Stimulated activated CD4-positive, alpha-beta T cell treated with anti-CD3 and anti-CD28 coated beads, Interleukin-12 subunit alpha, Interleukin-12 subunit beta, amount 100 ng/mL, for 4 hours (primary cell): Measurements from ENCODE around the gene SLC25A51.

Experiments
- DNase-seq: peaks from one replicate; pipeline ENCODE4 v3.0.0-alpha.2; 2020

Gene SLC25A51

DNA sequence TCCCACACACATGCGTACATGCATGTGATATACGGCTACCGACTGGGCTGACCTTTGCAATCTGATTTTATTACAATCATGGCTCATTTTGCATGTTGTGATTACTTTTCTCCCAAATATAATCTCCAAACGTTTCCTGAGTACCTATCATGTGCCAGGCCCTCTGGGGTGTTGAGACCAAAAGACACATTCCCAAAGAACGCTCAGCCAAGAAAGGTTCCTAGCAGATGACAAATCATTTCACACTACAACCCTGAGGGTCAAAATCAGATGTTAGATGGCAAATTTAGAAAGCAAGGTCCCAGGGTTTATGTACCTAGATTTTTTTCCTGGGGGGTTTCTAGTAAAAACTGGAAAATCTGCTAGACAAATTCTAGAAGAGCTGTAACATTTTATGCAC, 32.4 kb upstream of the SLC25A51 start:
- no peak for DNase-seq

DNA sequence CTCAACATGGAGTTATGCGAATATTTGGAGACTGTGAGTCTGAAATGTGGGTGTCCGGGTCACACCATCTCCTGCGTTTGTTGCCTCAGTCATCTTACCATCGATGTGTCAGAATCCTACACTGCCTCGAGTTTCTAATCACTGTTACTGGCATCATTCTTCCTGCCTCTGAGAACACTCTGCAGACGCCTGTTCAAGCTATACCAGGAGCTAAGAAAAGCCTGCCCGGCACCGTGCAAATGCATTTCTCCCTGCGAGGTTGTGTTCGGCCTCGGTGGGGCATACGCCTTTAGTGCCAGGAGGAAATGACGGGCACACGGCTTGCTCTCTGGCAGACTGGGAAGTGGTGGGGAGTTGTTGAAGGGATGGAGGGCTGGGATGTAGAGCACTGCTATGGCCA, 31.2 kb upstream of the SLC25A51 start:
- no peak for DNase-seq

DNA sequence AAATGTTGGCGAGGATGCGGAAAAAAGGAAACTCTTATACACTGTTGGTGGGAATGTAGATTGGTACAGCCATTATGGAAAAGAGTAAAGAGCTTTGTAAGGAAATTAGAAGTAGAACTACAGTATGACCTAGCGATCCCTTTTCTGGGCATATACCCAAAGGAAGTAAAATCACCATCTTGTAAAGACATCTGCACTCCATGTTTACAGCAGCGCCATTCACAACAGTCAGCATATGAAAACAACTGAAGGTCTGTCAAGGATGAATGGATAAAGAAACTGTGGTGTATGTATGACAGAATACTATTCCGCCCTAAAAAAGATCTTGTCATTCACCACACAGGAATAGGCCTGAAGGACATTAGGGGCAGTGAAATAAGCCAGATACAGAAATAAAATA, 27.7 kb upstream of the SLC25A51 start:
- DNase-seq, result no peak

DNA sequence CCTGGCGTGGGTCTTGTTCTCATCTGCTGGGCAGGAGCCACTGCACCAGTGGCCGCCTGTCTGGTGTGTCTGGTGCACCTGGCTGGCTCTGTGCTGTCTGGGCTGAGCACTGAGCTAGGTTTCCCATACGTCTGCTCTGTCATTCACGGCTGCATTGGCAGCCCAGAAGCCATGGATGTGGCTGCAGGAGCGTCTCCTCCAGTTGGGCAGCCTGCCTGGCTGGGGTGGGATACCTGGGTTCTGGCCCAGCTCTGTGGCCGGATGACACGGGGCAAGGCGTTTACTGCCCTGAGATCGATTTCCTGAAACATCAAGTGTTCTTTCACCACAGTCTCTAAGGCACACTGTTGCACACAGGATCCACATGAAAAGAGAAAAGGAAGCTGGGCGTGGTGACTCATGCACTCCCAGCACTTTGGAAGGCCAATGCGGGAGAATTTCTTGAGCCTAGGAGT, 25.5 kb upstream of the SLC25A51 start:
- no peak for DNase-seq

DNA sequence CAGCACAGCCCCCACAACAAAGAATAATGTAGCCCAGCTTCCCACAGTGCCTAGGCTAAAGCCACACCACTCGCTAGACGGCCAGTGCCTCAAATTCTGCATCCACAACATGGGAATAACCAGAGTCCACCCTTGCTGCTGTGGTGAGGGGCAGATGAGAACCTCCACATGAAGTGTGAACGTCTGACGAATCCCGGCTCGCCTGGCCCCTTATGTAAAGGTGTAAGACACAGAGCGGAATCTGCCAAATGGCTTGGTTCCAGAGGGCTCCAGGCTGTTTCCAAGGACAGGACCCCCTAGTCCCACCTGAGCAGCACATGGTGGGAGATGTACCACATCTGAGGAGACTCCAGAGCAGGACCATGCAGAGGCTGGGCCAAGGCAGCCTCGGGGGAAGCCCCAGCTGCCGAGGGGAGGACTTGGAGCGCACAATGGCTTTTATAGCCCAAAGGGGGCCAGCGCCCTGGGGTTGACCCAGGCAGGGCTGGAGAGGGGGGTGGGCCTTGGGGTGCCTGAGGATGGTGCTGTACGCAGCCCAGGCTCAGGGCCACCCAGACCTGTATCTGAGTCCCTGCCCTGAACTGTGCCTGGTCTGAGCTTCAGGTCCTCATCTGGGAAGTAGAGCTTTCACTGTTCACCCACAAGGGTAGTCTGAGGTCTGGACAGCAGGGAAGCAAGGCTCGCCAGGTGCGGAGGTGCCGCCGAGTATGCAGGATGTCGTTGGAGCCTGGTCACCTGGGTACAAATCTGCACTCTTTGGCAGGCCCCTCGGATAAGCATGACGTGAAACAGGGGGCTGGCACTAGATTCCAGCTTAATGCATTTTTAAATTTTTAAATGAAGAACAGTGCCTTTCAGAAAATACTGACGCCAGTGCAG, 24.9 kb upstream of the SLC25A51 start:
- no peak for DNase-seq

DNA sequence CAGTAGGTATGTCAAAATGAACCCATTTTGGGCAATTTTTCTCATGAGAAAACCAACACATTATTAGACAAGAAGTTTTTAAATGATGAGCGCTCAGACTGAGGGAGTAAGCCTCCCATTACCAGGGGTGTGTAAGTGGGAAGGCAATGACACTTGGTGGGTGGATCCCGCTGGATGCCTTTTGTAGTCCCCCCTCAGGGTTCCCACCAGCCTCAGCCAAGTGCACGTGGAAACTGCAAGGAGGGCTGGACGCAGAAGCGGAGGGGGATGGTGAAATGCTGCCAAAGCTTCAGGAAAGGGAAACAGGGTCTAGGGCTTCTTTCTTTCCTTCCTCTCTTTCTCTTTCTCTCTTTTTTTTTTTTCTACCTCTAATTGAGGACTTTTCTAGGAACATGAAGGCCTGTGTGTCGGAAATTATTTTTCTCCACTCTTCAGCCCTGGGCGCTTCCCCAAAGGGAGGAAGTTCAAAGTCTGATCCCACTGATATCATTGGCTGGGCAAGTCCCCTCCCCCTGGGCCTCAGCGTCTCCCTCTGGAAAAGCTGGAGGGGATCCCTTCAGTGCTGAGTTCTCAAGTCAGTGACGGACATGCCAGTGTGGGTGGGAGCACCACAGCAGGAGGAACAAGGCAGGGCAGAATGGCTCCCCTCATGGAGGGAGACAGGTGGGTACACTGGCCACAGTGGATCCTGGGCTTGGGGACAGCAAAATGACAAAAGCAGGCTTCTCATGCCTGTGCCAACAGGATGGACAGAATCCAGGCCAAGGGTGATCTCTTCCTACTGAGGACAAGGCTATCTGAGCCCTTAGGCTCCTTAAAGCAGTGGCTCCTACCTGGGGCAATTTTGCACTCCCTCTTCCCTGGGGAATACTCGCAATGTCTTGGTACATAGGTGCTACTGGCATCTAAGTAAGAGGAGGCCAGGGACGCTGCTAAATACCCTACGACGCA, 23.9 kb upstream of the SLC25A51 start:
- DNase-seq, result no peak

DNA sequence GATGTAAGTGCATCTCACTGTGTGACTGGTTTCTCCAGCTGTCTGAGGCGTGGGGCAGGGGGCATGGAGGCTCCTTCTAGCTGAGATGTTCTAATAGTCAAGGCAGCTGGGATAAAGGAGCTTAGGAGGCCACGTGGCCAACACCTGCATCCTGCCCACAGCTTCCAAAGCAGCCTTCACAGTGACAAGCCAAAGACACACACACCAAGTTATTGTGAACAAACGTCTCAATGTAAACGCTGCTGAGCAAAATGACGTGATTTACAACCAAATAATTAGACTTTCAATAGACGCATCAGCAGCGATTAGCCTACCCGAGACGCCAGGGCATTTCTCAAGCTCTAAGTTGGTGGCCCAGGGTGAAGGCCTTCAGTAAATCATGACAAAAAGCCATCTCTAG, 23.2 kb upstream of the SLC25A51 start:
- no peak for DNase-seq

DNA sequence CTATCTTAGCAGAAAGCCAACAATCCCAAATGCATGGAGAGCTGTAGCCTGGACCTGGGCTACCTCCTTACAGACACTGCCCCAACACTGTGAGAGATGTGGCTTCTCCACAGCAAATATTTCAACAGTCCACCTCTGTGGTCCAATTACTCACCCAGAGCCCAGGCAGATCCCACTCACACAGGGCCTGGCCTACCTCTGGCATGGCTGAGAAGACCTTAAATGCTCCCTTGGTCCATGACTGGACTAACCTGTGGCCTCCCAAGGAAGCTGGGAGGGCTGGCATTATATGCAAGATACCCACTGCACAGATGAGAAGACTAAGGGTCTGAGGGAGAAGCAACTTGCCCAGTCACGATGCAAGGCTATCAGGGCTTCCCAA, 22.8 kb upstream of the SLC25A51 start:
- no peak for DNase-seq

DNA sequence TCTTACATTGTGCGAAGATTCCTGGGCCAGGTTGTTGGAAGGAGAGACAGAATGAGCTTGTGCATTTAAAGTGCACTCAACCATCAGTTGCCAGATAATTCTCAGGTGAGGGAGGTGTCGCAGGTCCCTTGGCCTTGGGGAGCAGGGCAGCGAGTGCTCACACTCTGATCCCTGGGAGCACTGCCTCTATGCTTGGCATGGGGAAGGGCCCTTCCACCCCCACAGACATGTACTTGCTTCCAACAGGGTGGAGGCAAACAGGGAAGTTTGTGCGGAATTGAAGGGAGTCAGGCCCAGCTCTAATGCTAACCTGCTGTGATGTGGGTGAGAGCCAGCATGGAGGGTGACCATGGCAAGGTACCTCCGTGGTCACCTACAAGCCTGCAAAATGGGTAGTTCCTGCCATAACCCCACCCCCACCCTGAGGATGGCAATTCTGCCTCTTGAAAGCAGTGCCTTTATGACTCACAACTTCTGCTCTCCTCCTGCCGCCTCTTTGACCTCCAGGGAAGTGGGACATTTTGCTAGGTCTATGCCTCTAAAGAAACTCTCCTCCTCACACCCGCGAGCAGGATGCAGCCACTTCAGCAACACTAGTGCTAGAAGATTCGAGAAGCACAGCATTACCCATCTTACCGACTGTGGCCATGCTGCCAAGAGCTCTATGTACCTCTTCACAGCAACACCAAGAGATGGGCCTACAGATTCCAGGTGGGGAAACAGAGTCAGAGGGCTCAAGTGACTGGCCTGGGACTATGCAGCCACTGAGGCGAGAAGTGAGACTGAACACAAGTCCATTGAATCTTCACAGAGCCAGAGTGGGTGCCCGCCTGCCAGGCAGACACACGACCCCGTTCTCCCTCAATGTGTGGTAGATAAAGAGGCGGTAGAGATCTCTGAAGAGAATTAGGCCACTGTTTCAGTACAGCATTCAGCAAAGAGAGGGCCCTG, 22.1 kb upstream of the SLC25A51 start:
- no peak for DNase-seq

DNA sequence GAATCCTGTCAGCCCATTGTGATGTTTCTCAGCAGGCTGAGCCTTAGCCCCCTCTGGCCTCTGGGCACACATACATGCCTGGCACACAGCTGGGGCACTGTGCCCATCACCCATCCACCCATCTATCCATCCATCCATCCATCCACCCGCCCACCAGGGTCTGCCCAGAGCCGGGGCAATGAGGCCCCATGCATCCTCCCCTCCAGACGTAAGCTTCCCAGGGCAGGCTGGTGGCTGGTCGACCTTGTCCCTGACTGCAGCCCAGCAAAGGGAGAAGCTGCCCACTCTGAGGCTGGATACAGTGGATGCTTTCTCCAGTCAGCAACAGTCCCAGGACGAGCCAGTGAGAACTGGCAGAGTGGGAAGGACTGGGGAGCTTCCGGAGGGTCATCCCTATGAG, 21.1 kb upstream of the SLC25A51 start:
- DNase-seq, result no peak

DNA sequence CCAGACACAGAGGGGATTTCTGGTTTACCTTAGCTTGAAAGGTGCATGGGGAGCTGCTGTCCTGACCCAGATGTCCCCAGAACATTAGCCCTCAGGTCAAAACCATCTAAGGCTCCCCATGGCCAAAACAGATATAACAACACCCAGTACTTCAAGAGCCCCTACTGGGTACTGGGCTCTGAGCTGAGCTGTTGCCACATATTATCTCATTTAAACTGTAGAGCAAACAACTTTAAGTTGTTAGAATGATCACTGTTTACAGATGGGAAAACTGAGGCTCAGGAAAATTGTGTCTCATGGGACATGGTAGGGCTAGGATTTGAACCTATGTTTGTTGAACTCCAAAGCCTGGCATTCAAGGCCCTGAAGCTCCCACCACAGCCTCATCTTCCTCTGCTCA, 20.6 kb upstream of the SLC25A51 start:
- no peak for DNase-seq

DNA sequence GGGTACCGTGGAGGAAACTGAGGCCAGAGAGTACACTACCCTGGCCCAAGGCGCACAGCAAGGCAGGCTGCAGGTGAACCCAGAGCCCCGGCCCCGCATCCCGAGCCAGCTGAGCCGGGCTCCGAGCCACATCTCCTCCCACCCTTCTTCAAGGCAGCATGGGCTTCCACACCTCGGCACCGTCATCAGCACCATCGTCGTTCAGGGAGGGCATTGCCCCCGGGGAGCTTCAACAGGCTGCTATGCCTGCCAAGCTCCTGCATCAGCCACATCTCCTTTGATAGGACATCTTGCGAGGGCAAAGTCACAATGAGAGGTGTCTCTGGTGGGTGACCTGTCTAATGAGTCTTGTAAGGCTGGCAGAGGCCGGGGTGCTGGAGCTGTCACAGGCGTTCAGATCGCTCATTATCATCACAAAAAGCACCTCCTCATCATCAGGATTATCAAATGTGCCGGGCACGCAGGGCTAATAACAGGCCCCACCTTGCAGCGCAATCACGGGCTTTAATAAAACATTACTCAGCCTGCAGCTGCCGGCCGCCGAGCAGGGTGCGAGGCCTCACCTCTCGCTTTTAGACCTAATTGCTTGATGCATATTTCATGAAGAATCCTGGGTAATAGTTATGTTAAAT, 20.0 kb upstream of the SLC25A51 start:
- DNase-seq, result no peak

DNA sequence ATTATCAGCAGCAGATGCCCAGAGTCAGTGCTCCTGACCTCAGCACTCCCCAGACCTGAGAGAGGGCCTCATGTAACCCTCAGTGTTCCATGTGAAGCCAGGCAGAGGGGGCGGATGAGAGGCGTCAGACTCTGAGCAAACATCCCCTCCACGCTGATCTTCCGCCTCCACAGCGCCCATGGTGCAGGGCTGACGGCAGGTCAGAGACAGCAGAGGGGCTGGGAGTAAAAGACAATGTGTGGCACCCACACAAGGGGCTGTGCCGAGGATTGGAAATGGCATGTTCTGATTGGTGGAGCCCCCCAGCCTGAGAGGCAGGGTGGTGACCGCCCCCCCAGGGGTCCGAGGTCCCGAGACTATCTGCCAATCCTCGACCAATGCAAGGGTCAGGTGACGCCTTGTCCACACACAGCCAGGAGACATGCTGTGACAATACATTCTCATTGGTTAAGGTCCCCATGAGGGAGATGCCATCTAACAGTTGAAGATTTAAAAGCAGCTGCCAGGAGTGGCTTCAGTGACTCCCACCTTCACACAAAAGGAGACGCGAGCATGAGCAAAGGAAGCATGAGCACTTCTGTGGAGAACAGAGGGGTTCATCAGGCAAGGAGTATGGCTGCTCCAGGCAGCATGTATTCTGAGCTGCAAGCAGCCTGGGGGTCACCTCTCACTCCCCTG, 19.3 kb upstream of the SLC25A51 start:
- no peak for DNase-seq

DNA sequence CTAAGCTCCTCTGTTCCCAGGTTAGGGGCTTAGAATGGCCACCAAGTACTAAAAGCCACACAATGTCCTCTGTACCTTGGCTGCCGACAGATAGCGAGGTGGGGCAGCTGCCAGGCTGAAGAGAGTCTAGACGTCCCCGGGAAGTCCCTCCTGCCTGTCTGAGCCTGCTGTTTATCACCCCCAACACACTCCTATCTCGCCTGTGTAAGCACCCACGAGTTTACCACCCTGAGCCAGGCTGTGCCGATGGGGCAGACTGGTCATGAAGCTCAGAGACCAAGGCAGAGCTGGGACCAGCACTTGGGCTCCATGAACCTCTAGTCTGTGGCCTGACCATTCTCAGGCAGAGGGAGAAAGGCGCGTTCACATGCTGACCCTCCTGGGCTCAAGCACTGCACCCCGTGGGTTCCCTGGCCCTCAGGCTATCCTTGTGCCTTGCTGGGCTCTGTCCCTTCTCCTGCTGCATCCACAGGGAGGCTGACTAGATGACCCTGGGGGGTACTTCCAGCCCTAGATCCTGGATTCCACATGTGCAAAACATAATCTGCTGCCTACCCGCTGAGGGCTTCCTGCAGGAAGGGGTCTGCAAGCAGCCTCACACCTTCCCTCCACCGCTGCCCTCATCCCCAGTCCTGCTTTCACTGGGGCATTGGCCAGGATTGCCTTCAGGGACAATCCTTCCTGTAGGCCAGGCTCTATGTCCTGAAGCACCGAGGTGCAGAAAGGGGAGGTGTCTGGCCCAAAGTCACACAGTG, 18.6 kb upstream of the SLC25A51 start:
- no peak for DNase-seq

DNA sequence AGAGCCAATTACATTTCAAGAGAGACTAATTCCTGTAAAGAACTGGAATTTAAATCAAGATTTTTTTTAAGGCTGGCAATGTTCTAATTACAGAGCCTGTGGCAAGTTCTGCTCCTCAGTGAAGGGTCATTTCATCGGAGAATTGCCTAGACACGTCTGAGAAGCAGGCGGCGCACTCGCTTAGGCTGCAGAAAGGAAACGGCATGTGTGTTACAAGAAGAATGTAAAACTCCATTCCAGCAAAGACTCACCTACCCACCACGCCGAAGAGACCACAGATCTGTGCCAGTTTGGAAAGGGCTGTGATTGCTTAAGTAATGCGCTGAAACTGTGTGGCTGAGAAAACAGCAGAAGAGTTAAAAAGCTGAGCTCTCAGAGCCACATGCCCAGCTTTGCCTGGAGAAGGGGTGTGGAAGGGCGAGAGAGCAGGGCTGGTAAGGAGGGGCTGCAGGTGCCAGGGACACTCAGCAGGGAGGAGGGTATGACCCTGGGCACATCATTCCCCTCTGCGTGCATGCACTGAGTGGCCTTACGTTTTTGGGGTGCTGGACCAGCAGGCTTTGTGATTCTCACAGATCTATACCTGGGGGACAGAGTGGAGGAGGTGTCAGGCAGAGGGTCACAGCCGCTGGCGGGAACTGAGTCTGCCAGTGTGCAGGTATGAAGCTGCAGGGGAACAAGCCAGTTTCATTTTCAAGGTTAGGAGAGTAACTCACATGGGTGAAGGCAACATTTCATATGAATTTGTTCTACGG, 17.8 kb upstream of the SLC25A51 start:
- no peak for DNase-seq

DNA sequence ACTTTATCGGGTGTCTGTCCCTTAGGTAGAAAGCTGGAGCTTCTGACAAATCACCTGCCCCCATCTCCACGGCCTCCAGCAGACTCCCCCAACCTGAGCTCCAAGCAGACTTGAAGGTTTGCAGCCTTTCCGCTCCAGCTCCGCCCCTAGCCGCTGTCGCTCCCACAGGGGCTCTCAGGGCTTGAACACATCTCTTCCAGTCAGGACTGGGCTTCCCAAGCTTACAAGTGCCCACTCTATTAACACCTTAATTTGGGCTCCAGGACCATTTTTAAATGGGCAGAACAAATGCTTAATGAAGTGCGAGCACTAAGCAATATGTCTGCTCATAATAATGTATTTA, 17.2 kb upstream of the SLC25A51 start:
- DNase-seq, result no peak

DNA sequence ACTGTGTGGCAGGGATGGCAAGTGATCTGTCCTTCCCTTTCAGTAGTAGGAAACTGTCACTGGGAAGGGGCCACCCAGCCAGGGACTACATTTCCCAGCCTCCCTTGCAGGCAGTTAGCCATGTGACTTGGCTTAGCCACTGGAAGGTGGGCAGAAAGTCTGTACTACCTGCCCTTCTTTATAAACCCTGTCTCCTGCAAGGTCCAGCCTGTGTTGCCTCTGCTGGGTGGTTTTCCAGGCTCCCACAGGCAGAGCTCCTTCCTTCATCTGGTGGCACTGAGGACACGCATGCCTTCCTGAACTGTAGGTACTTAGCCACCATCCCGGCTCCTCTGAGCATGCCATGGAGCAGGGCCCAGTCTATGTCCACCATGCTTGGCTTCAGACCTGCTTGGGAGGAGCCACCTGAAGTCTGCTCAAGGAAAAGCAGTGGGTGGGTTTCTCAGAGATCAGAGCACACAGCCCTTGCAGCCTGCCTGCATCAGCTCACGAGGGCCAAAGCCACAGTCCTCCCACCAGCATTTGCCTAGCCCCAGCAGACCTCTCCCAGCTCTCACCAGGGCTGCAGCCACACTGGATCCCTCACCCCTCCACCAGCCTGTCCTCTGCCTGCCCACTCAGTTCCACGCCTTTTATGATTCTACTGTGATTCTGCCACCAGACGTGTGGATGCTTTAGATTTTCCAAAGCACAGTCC, 16.7 kb upstream of the SLC25A51 start:
- DNase-seq, result no peak

DNA sequence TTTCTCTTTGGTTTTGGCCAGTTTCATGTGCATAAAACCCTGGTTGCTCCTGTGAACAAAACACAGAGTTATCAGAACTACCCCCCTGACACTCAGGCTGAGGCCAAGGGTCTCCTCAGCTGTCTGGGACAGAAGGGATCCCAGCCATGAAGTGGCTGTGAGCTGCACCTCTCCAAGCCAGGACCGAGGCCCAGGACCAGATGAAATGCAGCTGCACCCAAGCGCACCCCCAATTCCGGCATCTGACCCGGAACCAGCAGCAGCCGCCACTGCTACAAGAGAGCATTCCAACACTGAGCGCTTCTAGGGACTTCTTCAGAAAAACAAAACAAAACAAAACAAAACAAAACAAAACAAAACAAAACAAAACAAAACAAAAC, 16.0 kb upstream of the SLC25A51 start:
- no peak for DNase-seq

DNA sequence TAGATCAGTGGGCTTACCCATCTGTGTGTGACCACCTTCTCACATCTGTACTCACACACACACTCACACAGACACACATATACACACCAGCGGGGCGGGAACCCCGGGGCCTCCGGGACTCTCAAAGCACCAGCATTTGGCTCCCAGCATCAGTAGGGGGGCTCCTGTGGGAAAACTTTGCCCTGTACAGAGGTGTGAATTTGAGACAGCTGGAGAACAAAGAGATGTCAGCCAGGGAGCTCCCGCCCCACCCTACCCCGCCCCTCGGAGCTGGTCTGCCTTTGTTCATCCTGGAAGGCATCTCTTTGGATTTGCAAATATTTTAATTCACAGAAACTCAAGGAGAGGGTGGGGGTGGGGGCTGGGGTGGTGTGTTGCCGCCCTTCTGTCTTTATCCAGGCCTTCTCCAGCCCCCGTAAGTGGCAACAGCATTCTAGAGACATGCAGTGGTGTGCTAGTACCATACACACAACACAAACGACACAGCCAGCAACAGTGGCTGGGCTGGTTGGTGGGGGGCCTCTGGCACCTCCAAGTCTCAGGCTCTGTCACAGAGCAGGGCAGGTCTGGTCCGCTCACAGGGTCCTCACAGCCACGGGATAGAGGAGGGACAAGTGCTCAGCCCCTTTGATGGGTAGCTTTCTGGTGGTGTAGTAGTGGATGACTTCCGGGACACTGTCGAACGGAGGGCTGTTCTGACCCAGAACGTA, 15.5 kb upstream of the SLC25A51 start:
- DNase-seq, result no peak
